Activated CD4-positive, alpha-beta T cell treated with anti-CD3 and anti-CD28 coated beads for 48 hours (primary cell): Measurements from ENCODE around the gene CCDC88B.

Experiments used
- DNase-seq: peaks from one replicate; pipeline ENCODE4 v3.0.0-alpha.2; 2020

CCDC88B gene

GRCh38 chr11:64385945-64386704, 46.1 kb downstream of the CCDC88B start:
- no peak for DNase-seq

GRCh38 chr11:64387916-64388315, 47.9 kb downstream of the CCDC88B start:
- no peak for DNase-seq

- no peak for DNase-seq
These were observed 48.9 kb downstream of the CCDC88B start for GRCh38 chr11:64388894-64389293.

GRCh38 chr11:64389851-64390250, 49.8 kb downstream of the CCDC88B start:
- no peak for DNase-seq

GRCh38 chr11:64390558-64390957, 50.6 kb downstream of the CCDC88B start:
- DNase-seq: no peak

- no peak for DNase-seq
These were observed 51.8 kb downstream of the CCDC88B start for GRCh38 chr11:64391839-64392238.

- DNase-seq: no peak
These were observed 55.6 kb downstream of the CCDC88B start for GRCh38 chr11:64395545-64396078.

GRCh38 chr11:64396079-64396591, 56.1 kb downstream of the CCDC88B start:
- DNase-seq: no peak

- no peak for DNase-seq
These were observed 60.1 kb downstream of the CCDC88B start for GRCh38 chr11:64400102-64400501.

- no peak for DNase-seq
These were observed 60.7 kb downstream of the CCDC88B start for GRCh38 chr11:64400667-64401066.

- DNase-seq: no peak
These were observed 61.8 kb downstream of the CCDC88B start for GRCh38 chr11:64401775-64402174.

- no peak for DNase-seq
These were observed 63.1 kb downstream of the CCDC88B start for GRCh38 chr11:64403106-64403505.

- no peak for DNase-seq
These were observed 66.4 kb downstream of the CCDC88B start for GRCh38 chr11:64406221-64406946.
